Measurements from ENCODE around the gene IDH3G. TPM values are rescaled to one million over a fixed set of nuclear protein-coding genes. Genes with fewer than 3 reads are reported as not detected.

Gene IDH3G
- total RNA-seq, 1 experiment from 2014 or later = 71.2 TPM

DNA sequence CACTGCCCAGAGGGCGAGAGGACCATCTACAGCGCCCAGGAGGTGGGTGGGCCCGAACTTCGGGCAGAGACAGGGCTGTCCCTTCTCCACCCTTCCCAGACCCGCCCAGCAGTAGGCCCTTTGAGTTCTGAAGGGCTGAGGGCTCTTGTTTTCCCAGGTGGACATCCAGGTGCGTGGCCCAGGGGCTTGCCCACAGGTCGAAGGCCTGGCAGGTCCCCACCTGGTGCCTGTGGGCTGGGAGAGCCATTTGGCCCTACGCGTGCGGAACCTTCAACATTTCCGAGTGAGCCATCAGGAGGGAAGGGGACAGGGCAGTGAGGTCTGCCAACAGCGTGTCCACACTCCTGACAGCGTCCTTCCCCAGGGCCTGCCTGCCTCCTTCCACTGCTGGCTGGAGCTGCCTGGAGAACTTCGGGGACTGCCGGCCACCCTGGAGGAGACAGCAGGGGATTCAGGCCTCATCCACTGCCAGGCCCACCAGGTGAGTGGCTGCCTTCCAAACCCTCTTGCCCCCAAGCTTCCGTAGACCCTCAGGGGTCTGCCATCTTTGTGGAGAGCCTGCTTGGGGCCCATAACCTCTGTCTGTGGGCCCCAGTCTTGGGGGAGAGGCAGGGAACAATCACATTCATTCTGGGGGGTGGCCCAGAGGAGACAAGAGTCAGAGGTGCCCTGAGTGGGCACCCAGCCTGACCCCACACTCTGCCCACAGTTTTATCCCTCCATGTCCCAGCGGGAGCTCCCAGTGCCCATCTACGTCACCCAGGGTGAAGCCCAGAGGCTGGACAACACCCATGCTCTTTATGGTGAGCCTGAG lies 23.4 kb downstream of the IDH3G start:
- peaks cover 28% of the 10 kb centered on the region for H3K36me3 Mint-ChIP-seq (ENCODE audit: insufficient read depth, unreplicated experiment)
- intact Hi-C loops (cut with micrococcal nuclease; ENCODE audit: unreplicated experiment) = no loop called here
- H3K4me3 Mint-ChIP-seq (ENCODE audit: low read depth, unreplicated experiment) = no peak overlapping the region
- BruUV-seq (replicated peaks) = no TSS peak
- TF ChIP-seq, protein P1, sequence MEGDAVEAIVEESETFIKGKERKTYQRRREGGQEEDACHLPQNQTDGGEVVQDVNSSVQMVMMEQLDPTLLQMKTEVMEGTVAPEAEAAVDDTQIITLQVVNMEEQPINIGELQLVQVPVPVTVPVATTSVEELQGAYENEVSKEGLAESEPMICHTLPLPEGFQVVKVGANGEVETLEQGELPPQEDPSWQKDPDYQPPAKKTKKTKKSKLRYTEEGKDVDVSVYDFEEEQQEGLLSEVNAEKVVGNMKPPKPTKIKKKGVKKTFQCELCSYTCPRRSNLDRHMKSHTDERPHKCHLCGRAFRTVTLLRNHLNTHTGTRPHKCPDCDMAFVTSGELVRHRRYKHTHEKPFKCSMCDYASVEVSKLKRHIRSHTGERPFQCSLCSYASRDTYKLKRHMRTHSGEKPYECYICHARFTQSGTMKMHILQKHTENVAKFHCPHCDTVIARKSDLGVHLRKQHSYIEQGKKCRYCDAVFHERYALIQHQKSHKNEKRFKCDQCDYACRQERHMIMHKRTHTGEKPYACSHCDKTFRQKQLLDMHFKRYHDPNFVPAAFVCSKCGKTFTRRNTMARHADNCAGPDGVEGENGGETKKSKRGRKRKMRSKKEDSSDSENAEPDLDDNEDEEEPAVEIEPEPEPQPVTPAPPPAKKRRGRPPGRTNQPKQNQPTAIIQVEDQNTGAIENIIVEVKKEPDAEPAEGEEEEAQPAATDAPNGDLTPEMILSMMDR (IDR thresholded peaks at IDR 0.05; ENCODE audit: unreplicated experiment) = no peak
- H3K4me1 Mint-ChIP-seq (ENCODE audit: low read depth, unreplicated experiment) = peaks cover 11% of the 10 kb centered on the region
- CTCF ChIA-PET = interaction anchor here (0.5 kb wide), 1 partner anchor 87 kb away, joined by 4 read pairs; no protein-coding TSS in a partner anchor
- H3K27ac Mint-ChIP-seq (ENCODE audit: unreplicated experiment) = no peak overlapping the region
- H3K9me3 Mint-ChIP-seq (ENCODE audit: low read depth, unreplicated experiment) = no peaks in the 10 kb centered on the region
- no peaks in the 10 kb centered on the region for H3K27me3 Mint-ChIP-seq (ENCODE audit: unreplicated experiment)
- DNase-seq = no peak

DNA sequence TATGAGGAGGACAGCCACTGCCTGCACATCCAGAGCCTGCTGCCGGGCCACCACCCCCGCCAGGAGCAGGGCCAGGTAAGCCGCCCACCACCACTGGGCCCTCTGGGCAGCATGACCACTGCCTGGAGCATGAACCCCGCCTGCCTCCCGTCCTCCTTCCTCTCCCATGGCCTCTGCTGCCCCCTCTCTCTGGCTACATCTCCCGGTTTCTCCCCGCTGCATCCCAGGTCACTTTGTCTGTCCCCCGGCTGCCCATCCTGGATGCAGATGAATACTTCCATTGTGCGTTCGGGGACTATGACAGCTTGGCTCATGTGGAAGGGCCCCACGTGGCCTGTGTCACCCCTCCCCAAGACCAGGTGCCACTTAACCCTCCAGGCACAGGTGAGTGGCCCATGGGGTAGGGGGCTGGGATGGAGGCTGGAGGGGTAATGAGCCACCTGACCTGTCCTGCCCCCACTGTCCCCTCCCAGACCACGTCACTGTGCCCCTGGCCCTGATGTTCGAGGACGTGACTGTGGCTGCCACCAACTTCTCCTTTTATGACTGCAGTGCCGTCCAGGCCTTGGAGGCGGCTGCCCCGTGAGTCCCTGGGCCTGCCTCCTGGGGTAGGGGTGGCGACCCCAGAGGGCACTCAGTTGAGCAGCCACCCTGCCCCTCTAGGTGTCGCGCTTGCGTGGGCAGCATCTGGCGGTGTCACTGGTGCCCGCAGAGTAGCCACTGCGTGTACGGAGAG lies 24.1 kb downstream of the IDH3G start:
- Mint-ChIP-seq H3K36me3 (ENCODE audit: insufficient read depth, unreplicated experiment) (peaks cover 28% of the 10 kb centered on the region), H3K4me3 (ENCODE audit: low read depth, unreplicated experiment) (no peak overlapping the region), H3K4me1 (ENCODE audit: low read depth, unreplicated experiment) (peaks cover 11% of the 10 kb centered on the region), H3K27ac (ENCODE audit: unreplicated experiment) (peak overlapping the region; percentile 18), H3K9me3 (ENCODE audit: low read depth, unreplicated experiment) (no peaks in the 10 kb centered on the region), H3K27me3 (ENCODE audit: unreplicated experiment) (no peaks in the 10 kb centered on the region)
- intact Hi-C loops (cut with micrococcal nuclease; ENCODE audit: unreplicated experiment) = no loop called here
- no TSS peak for BruUV-seq (replicated peaks)
- TF ChIP-seq, protein P1 (IDR thresholded peaks at IDR 0.05; ENCODE audit: unreplicated experiment) = no peak
- DNase-seq = no peak
- CTCF ChIA-PET = no interaction called here

DNA sequence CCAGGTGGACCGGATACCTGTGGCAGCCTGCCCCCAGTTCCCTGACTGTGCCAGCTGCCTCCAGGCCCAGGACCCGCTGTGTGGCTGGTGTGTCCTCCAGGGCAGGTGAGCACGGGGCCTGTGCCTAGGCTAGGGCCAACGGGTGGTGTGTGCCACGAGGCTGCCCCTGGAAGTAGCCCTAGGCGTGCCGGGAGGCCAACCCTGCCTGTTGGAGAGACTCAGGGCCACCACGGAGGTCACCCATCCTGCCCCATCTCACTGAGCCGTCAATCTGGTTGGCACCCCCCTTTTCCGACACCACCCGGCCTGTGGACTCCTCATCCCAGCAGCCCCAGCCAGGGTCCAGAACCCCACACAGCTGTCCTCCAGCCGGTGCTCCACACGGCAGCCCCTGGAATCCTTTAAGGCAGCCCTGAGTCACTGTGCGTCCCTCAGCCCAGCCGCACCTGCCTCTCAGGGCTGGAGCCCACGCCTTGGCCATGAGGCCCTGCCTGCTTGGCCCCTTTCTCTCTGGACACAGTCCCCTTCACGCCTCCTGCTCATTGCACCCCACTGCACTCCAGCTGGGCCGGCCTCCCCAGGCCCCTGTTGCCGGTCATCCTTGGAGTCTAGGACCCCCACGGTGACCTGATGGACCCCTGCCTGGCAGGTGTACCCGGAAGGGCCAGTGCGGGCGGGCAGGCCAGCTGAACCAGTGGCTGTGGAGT lies 24.9 kb downstream of the IDH3G start:
- intact Hi-C loops (cut with micrococcal nuclease; ENCODE audit: unreplicated experiment) = no loop called here
- CTCF ChIA-PET = no interaction called here

More for the DNA sequence above, 24.9 kb downstream of the IDH3G start:
- Mint-ChIP-seq H3K36me3 (ENCODE audit: insufficient read depth, unreplicated experiment) (peaks cover 32% of the 10 kb centered on the region), H3K27me3 (ENCODE audit: unreplicated experiment) (no peaks in the 10 kb centered on the region), H3K4me1 (ENCODE audit: low read depth, unreplicated experiment) (peaks cover 11% of the 10 kb centered on the region), H3K27ac (ENCODE audit: unreplicated experiment) (no peak overlapping the region), H3K9me3 (ENCODE audit: low read depth, unreplicated experiment) (no peaks in the 10 kb centered on the region), H3K4me3 (ENCODE audit: low read depth, unreplicated experiment) (no peak overlapping the region)
- no peak for DNase-seq
- TF ChIP-seq, protein P1 (IDR thresholded peaks at IDR 0.05; ENCODE audit: unreplicated experiment) = no peak
- BruUV-seq (replicated peaks) = no TSS peak
